GM19397 (cell line): ENCODE results near the gene ADGRG2.

Source experiments
- ATAC-seq: cut with Tn5 transposase; IDR thresholded peaks from one replicate; pipeline ENCODE4 v1.9.1; 2021; ENCODE audit warnings: mild to moderate bottlenecking, moderate library complexity; ENCODE audit not compliant: unreplicated experiment

ADGRG2 gene

GRCh38 chrX:19121898-19122640 lies at the start of gene ADGRG2:
Gene ADGRG2, minus strand, starts transcription at chrX:19122468. Its CDS starts 53,634 bp downstream, at chrX:19068834.
- no peak for ATAC-seq

DNA sequence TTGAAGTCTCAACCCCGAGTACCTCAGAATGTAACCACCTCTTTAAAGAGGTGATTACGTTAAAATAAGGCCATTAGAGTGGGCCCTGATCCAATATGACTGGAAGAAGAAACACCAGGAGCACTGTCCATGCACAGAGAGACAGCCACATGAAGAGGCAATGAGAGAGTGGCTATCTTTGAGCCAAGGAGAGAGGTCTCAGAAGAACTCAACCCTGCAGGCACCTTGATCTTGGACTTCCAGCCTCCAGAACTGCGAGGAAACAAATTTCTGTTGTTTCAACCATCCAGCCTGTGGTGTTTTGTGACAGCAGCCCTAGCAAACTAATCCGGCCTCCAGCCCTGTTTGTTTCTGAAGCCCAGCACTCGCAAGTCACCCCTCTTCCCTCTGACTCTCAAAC lies 46.3 kb upstream of the ADGRG2 start:
- ATAC-seq: no peak

GRCh38 chrX:19162851-19163250 lies 40.6 kb upstream of the ADGRG2 start:
- no peak for ATAC-seq

DNA sequence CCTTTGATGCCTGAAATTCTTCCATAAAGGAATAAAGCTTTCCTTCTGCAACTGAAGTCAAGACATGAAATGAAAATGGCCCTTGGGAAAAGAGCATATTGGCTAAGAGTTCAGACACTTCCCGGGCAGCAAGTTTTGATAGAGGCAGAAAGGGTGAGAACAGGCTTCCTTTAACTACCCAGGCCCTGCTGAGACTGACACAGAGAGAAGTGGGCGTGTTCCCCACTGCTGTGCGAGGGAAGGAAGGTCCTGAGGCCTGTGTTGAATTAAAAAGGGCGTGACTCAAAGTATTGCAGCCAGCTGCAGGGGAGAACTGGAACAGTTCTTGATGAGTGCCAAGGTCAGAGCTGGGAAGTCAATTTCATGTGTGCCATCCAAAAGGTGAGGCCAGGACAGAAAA lies 33.9 kb upstream of the ADGRG2 start:
- ATAC-seq: no peak

- ATAC-seq: no peak
Measured at GRCh38 chrX:19152762-19153161, 30.5 kb upstream of the ADGRG2 start.

DNA sequence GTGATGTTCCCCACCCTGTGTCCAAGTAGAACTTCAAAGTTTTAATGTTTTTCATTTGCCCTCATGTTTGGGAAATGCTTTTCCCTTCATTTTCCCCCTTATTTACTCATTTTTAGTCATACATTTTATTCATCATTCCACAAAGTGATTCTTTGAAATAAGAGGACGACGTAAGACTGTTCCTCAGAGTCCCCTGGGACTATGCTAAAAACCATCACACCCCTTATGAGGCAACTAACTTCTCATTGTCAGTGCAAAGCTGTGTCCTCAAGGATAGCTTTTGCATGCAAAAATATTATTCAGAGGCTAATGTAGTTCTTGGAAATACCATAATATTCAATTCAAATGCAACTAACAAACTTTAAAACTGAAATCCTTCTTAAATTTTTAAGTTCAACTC lies 14.8 kb upstream of the ADGRG2 start:
- no peak for ATAC-seq

- no peak for ATAC-seq
Measured at GRCh38 chrX:19133784-19134183, 11.5 kb upstream of the ADGRG2 start.

DNA sequence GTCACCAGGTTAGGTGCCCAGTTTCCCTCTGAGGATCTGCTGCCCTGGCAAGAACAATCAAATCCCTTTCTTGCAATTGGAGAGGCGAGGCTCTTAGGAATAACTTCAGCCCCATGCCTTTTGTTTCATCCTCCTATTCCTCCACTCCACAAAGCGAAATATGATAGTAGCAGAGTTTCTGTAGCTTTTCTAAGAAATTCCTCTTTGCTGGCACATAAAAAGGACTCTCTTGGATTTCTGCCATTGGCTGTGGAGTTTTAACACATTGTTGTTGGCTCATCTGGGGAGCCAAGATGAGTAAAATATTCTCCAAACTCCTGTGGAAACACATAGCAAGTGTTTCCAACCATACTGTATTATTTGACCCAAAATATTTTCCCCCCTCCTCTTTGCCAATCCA lies 11.0 kb upstream of the ADGRG2 start:
- no peak for ATAC-seq

DNA sequence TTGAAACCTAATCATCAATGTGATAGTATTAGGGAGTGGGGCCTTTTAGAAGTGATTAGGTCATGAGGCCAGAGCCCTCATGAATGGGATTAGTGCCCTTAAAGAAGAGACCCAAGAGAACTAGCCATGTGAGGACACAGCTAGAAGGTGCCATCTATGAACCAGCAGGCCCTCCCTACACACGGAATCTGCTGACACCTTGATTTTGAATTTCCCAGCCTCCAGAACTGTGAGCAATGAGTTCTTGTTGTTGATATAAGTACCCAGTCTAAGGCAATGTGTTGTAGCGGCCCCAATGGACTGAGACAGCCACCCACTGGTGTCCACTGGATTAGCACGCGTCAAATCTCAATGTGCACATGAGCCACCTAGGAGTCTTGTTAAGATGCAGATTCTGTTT lies 8.4 kb upstream of the ADGRG2 start:
- ATAC-seq: no peak

GRCh38 chrX:19129694-19130093 lies 7.4 kb upstream of the ADGRG2 start:
- ATAC-seq: no peak

- no peak for ATAC-seq
Measured at GRCh38 chrX:19127649-19128168, 5.4 kb upstream of the ADGRG2 start.

- no peak for ATAC-seq
Measured at GRCh38 chrX:19122641-19123009, 357 bp upstream of the ADGRG2 start.

GRCh38 chrX:19121466-19121865 lies 802 bp downstream of the ADGRG2 start:
- no peak for ATAC-seq

- ATAC-seq: no peak
Measured at GRCh38 chrX:19110642-19111041, 11.6 kb downstream of the ADGRG2 start.

- ATAC-seq: no peak
Measured at GRCh38 chrX:19107035-19107434, 15.2 kb downstream of the ADGRG2 start.

GRCh38 chrX:19100586-19100985 lies 21.7 kb downstream of the ADGRG2 start:
- ATAC-seq: no peak

- ATAC-seq: no peak
Measured at GRCh38 chrX:19097553-19098283, 24.6 kb downstream of the ADGRG2 start.

- ATAC-seq: no peak
Measured at GRCh38 chrX:19096586-19096985, 25.7 kb downstream of the ADGRG2 start.

DNA sequence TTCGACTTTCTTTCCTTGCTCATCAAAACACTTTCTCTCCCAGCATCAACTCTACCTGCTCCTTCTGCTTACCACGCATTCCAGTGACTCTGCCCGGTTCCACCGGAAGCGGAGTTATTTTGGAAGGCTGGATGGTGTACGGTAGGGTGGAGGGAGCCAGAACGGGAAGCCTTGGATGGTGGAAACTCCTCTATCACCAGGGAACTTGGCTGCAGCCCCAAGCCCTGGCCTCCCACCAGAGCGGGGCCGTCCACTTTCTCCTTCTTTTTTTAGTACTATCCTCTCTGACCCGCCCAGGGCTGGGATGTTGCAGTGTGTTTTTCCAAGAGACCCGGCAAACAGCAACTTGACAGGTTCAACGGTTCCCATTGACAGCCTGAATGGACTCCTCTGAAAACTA lies 27.6 kb downstream of the ADGRG2 start:
- ATAC-seq: no peak

GRCh38 chrX:19091596-19091995 lies 30.7 kb downstream of the ADGRG2 start:
- no peak for ATAC-seq

DNA sequence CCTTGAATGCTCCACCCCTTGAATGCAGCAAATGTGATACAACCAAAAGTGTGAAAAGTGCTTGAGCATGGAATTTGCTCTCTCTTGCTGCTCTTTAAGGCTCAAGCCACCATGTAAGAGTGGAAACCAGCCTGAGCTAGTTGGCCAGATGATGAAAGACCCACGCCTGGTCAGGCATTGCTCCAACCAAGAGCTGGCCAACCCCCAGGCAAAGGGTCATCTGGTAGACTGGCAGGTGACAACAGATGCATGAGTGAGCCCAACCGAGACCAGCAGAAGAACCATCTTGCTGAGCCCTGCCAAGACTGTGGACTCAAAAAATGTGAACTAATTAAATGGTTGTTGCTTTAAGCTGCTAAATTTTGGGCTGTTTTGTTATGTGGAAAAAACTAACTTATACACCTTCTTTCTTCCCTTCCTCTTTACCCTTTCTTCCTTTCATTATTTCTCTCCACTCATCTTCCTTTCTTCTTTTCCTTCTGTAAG lies 32.7 kb downstream of the ADGRG2 start:
- ATAC-seq: no peak

- no peak for ATAC-seq
Measured at GRCh38 chrX:19086102-19086772, 36.0 kb downstream of the ADGRG2 start.
